Measurements from ENCODE around the gene ZDHHC14.

Gene ZDHHC14

GRCh38 chr6:157674061-157674460, 293.1 kb downstream of the ZDHHC14 start:
- no peak overlapping the region for H2AK5ac ChIP-seq (ENCODE audit: low read length)
- H3K4me1 ChIP-seq (ENCODE audit: control insufficient read depth, low read depth, low read length): peaks cover 5% of the 10 kb centered on the region
- H4K5ac ChIP-seq (ENCODE audit: low read length): no peak overlapping the region
- no peaks in the 10 kb centered on the region for H3K36me3 ChIP-seq (ENCODE audit: control insufficient read depth, insufficient read depth, low read length)
- no peaks in the 10 kb centered on the region for H3K79me1 ChIP-seq (ENCODE audit: low read length)
- H3K9ac ChIP-seq (ENCODE audit: low read length): no peak overlapping the region
- H2BK5ac ChIP-seq (ENCODE audit: low read length): no peak overlapping the region
- H3K18ac ChIP-seq (ENCODE audit: low read length): no peak overlapping the region
- WGBS (ENCODE audit: extremely low coverage, insufficient coverage, low lambda C conversion rate): no CpG with 5 or more reads among the region's 8 CpGs
- H3K27me3 ChIP-seq (ENCODE audit: insufficient read depth, low read length, poor library complexity): no peaks in the 10 kb centered on the region
- H3K23ac ChIP-seq (ENCODE audit: low read length): no peak overlapping the region
- no peaks in the 10 kb centered on the region for H3K79me2 ChIP-seq (ENCODE audit: control insufficient read depth, insufficient read depth, low read length)
- no peak for DNase-seq
- H3K56ac ChIP-seq (ENCODE audit: low read length): no peak overlapping the region
- H2BK120ac ChIP-seq (ENCODE audit: low read depth, low read length): no peak overlapping the region
- H3K4me3 ChIP-seq (ENCODE audit: low read length): no peak overlapping the region
- no peak overlapping the region for H2BK15ac ChIP-seq (replicated peaks; ENCODE audit: low read depth)
- H3K4me2 ChIP-seq (ENCODE audit: low read length): no peak overlapping the region
- no peak overlapping the region for H3K4ac ChIP-seq (ENCODE audit: low read depth, low read length)
- no peak overlapping the region for H4K8ac ChIP-seq (ENCODE audit: low read depth, low read length)
- H3K27ac ChIP-seq (ENCODE audit: low read depth, low read length): no peak overlapping the region

GRCh38 chr6:157675831-157676230, 294.8 kb downstream of the ZDHHC14 start:
- H4K8ac ChIP-seq (ENCODE audit: low read depth, low read length): no peak overlapping the region
- H3K36me3 ChIP-seq (ENCODE audit: control insufficient read depth, insufficient read depth, low read length): no peaks in the 10 kb centered on the region
- H4K5ac ChIP-seq (ENCODE audit: low read length): no peak overlapping the region
- no peak for DNase-seq
- no peaks in the 10 kb centered on the region for H3K79me1 ChIP-seq (ENCODE audit: low read length)
- H3K56ac ChIP-seq (ENCODE audit: low read length): no peak overlapping the region
- no peak overlapping the region for H3K4ac ChIP-seq (ENCODE audit: low read depth, low read length)
- no peak overlapping the region for H3K27ac ChIP-seq (ENCODE audit: low read depth, low read length)
- H3K9ac ChIP-seq (ENCODE audit: low read length): no peak overlapping the region
- no peak overlapping the region for H2BK5ac ChIP-seq (ENCODE audit: low read length)
- no peaks in the 10 kb centered on the region for H3K79me2 ChIP-seq (ENCODE audit: control insufficient read depth, insufficient read depth, low read length)
- no peak overlapping the region for H3K23ac ChIP-seq (ENCODE audit: low read length)
- no peak overlapping the region for H2BK120ac ChIP-seq (ENCODE audit: low read depth, low read length)
- H3K4me1 ChIP-seq (ENCODE audit: control insufficient read depth, low read depth, low read length): no peaks in the 10 kb centered on the region
- H3K27me3 ChIP-seq (ENCODE audit: insufficient read depth, low read length, poor library complexity): no peaks in the 10 kb centered on the region
- WGBS (ENCODE audit: extremely low coverage, insufficient coverage, low lambda C conversion rate): no CpG with 5 or more reads among the region's 7 CpGs
- no peak overlapping the region for H3K4me3 ChIP-seq (ENCODE audit: low read length)
- no peak overlapping the region for H3K4me2 ChIP-seq (ENCODE audit: low read length)
- no peak overlapping the region for H2BK15ac ChIP-seq (replicated peaks; ENCODE audit: low read depth)
- no peak overlapping the region for H3K18ac ChIP-seq (ENCODE audit: low read length)
- no peak overlapping the region for H2AK5ac ChIP-seq (ENCODE audit: low read length)

- Histone ChIP-seq H2BK120ac (ENCODE audit: low read depth, low read length) (no peak overlapping the region), H3K4me2 (ENCODE audit: low read length) (no peak overlapping the region), H3K79me1 (ENCODE audit: low read length) (no peaks in the 10 kb centered on the region)
Measured at GRCh38 chr6:157676241-157676640, 295.3 kb downstream of the ZDHHC14 start.

GRCh38 chr6:157677235-157677634, 296.2 kb downstream of the ZDHHC14 start:
- no peaks in the 10 kb centered on the region for H3K4me1 ChIP-seq (ENCODE audit: control insufficient read depth, low read depth, low read length)
- no peak overlapping the region for H2BK5ac ChIP-seq (ENCODE audit: low read length)
- no peak for DNase-seq
- H3K4me3 ChIP-seq (ENCODE audit: low read length): no peak overlapping the region
- no peak overlapping the region for H3K4ac ChIP-seq (ENCODE audit: low read depth, low read length)
- H3K79me2 ChIP-seq (ENCODE audit: control insufficient read depth, insufficient read depth, low read length): no peaks in the 10 kb centered on the region
- no peaks in the 10 kb centered on the region for H3K27me3 ChIP-seq (ENCODE audit: insufficient read depth, low read length, poor library complexity)
- H4K8ac ChIP-seq (ENCODE audit: low read depth, low read length): no peak overlapping the region
- WGBS (ENCODE audit: extremely low coverage, insufficient coverage, low lambda C conversion rate): no CpG with 5 or more reads among the region's 4 CpGs
- H3K9ac ChIP-seq (ENCODE audit: low read length): no peak overlapping the region
- no peak overlapping the region for H2BK15ac ChIP-seq (replicated peaks; ENCODE audit: low read depth)
- H3K23ac ChIP-seq (ENCODE audit: low read length): no peak overlapping the region
- no peaks in the 10 kb centered on the region for H3K79me1 ChIP-seq (ENCODE audit: low read length)
- no peak overlapping the region for H2BK120ac ChIP-seq (ENCODE audit: low read depth, low read length)
- no peak overlapping the region for H3K27ac ChIP-seq (ENCODE audit: low read depth, low read length)
- no peak overlapping the region for H3K18ac ChIP-seq (ENCODE audit: low read length)
- H2AK5ac ChIP-seq (ENCODE audit: low read length): no peak overlapping the region
- H3K4me2 ChIP-seq (ENCODE audit: low read length): no peak overlapping the region
- H4K5ac ChIP-seq (ENCODE audit: low read length): no peak overlapping the region
- H3K36me3 ChIP-seq (ENCODE audit: control insufficient read depth, insufficient read depth, low read length): no peaks in the 10 kb centered on the region
- no peak overlapping the region for H3K56ac ChIP-seq (ENCODE audit: low read length)

More at GRCh38 chr6:157676241-157676640, 295.3 kb downstream of the ZDHHC14 start:
- Histone ChIP-seq H3K9ac (ENCODE audit: low read length) (no peak overlapping the region), H2BK5ac (ENCODE audit: low read length) (no peak overlapping the region), H3K56ac (ENCODE audit: low read length) (no peak overlapping the region), H4K5ac (ENCODE audit: low read length) (no peak overlapping the region), H2BK15ac (replicated peaks; ENCODE audit: low read depth) (no peak overlapping the region), H3K23ac (ENCODE audit: low read length) (no peak overlapping the region), H4K8ac (ENCODE audit: low read depth, low read length) (no peak overlapping the region), H3K27me3 (ENCODE audit: insufficient read depth, low read length, poor library complexity) (no peaks in the 10 kb centered on the region), H3K18ac (ENCODE audit: low read length) (no peak overlapping the region), H3K4me1 (ENCODE audit: control insufficient read depth, low read depth, low read length) (no peaks in the 10 kb centered on the region), H3K4me3 (ENCODE audit: low read length) (no peak overlapping the region), H3K79me2 (ENCODE audit: control insufficient read depth, insufficient read depth, low read length) (no peaks in the 10 kb centered on the region), H3K4ac (ENCODE audit: low read depth, low read length) (no peak overlapping the region), H3K36me3 (ENCODE audit: control insufficient read depth, insufficient read depth, low read length) (no peaks in the 10 kb centered on the region), H3K27ac (ENCODE audit: low read depth, low read length) (no peak overlapping the region), H2AK5ac (ENCODE audit: low read length) (no peak overlapping the region)
- DNase-seq: no peak
- no CpG with 5 or more reads among the region's 7 CpGs for WGBS (ENCODE audit: extremely low coverage, insufficient coverage, low lambda C conversion rate)

- H2BK5ac ChIP-seq (ENCODE audit: low read length): no peak overlapping the region
- H3K79me2 ChIP-seq (ENCODE audit: control insufficient read depth, insufficient read depth, low read length): no peaks in the 10 kb centered on the region
- no peak overlapping the region for H3K18ac ChIP-seq (ENCODE audit: low read length)
- no peak overlapping the region for H3K4me2 ChIP-seq (ENCODE audit: low read length)
- H3K79me1 ChIP-seq (ENCODE audit: low read length): no peaks in the 10 kb centered on the region
- H3K4me1 ChIP-seq (ENCODE audit: control insufficient read depth, low read depth, low read length): no peaks in the 10 kb centered on the region
- DNase-seq: no peak
- H2BK15ac ChIP-seq (replicated peaks; ENCODE audit: low read depth): no peak overlapping the region
- no peak overlapping the region for H3K56ac ChIP-seq (ENCODE audit: low read length)
- H3K4ac ChIP-seq (ENCODE audit: low read depth, low read length): no peak overlapping the region
- WGBS (ENCODE audit: extremely low coverage, insufficient coverage, low lambda C conversion rate): no CpG with 5 or more reads among the region's 8 CpGs
- no peak overlapping the region for H3K27ac ChIP-seq (ENCODE audit: low read depth, low read length)
- H3K23ac ChIP-seq (ENCODE audit: low read length): no peak overlapping the region
- H3K9ac ChIP-seq (ENCODE audit: low read length): no peak overlapping the region
- H4K8ac ChIP-seq (ENCODE audit: low read depth, low read length): no peak overlapping the region
- H3K4me3 ChIP-seq (ENCODE audit: low read length): no peak overlapping the region
- H3K27me3 ChIP-seq (ENCODE audit: insufficient read depth, low read length, poor library complexity): no peaks in the 10 kb centered on the region
- H2BK120ac ChIP-seq (ENCODE audit: low read depth, low read length): no peak overlapping the region
- H4K5ac ChIP-seq (ENCODE audit: low read length): no peak overlapping the region
- no peaks in the 10 kb centered on the region for H3K36me3 ChIP-seq (ENCODE audit: control insufficient read depth, insufficient read depth, low read length)
- no peak overlapping the region for H2AK5ac ChIP-seq (ENCODE audit: low read length)
Measured at GRCh38 chr6:157679605-157680580, 298.9 kb downstream of the ZDHHC14 start.

All from mesendoderm (in vitro differentiated cells).